Raji (cell line): ENCODE results near the gene GADD45GIP1.

ENCODE experiments used
- POLR2A ChIP-seq: IDR thresholded peaks from 2 replicates; pipeline ENCODE4 v1.6.1; 2011; ENCODE audit warnings: low read depth, low read length, control low read depth; ENCODE audit not compliant: insufficient read depth

Gene GADD45GIP1

GRCh38 chr19:12949363-12950283, 7.4 kb downstream of the GADD45GIP1 start:
- TF ChIP-seq POLR2A = no peak

GRCh38 chr19:12948612-12949362, 8.2 kb downstream of the GADD45GIP1 start:
- no peak for TF ChIP-seq POLR2A

DNA sequence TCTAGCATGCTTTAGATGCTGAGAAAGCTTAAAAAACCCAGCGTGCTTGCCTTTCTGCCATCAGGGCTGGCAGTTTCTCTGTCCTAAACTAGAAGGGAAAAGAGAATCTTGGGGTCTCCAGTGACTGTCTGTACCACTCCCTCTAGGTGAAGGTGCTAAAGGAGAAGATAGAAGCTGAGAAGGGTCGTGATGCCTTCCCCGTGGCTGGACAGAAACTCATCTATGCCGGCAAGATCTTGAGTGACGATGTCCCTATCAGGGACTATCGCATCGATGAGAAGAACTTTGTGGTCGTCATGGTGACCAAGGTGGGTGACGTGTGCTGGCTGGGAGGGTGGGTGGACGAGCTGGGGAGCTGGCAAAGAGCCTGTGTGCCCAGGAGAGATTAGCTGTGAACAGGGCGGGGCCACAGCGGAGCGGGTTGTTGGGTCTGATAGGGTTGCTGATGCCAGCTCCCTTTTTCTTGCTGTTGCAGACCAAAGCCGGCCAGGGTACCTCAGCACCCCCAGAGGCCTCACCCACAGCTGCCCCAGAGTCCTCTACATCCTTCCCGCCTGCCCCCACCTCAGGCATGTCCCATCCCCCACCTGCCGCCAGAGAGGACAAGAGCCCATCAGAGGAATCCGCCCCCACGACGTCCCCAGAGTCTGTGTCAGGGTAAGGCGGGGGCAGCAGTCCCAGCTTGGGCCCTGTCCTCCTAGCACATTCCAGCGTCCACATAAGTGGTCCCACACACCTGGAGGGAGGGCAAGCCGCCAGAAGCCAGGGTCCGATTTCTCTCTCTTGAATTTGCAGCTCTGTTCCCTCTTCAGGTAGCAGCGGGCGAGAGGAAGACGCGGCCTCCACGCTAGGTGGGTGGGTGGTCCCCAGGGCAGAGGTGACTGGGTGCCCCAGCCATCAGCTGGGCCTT, 9.1 kb downstream of the GADD45GIP1 start:
- TF ChIP-seq POLR2A = no peak

GRCh38 chr19:12946731-12947496, 10.1 kb downstream of the GADD45GIP1 start:
- no peak for TF ChIP-seq POLR2A

- TF ChIP-seq POLR2A = no peak
Measured at GRCh38 chr19:12946092-12946721, 10.8 kb downstream of the GADD45GIP1 start.

DNA sequence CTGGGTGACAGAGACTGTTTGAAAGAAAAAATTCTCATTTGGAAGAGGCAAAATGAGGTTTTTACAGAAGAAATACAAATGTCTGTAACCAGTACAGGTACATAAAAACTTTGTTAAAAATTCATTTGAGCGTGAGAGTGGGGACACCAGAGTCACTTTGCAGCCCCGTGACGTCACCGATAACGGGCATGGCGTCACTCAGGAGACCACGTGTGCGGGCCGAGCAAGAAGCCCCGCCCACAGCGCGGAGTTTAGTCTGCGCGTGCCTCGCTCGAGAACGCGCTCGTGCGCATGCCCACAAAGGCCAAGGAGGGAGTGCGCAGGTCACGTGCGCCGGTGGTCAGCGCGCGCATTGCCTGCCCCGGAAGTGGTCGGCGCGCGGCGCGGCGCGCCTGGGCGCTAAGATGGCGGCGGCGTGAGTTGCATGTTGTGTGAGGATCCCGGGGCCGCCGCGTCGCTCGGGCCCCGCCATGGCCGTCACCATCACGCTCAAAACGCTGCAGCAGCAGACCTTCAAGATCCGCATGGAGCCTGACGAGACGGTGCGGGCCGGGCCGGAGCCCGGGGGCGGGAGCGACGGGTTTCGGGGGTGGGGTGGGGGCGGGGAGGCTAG, 11.4 kb downstream of the GADD45GIP1 start, which contains the start of gene RAD23A:
Gene RAD23A, plus strand, starts transcription at position 384 of the 613 bp plus-strand sequence. Its CDS starts 87 bp downstream, at position 471.
- TF ChIP-seq POLR2A = peak; percentile 95

GRCh38 chr19:12944104-12944674, 12.8 kb downstream of the GADD45GIP1 start:
- TF ChIP-seq POLR2A = no peak

DNA sequence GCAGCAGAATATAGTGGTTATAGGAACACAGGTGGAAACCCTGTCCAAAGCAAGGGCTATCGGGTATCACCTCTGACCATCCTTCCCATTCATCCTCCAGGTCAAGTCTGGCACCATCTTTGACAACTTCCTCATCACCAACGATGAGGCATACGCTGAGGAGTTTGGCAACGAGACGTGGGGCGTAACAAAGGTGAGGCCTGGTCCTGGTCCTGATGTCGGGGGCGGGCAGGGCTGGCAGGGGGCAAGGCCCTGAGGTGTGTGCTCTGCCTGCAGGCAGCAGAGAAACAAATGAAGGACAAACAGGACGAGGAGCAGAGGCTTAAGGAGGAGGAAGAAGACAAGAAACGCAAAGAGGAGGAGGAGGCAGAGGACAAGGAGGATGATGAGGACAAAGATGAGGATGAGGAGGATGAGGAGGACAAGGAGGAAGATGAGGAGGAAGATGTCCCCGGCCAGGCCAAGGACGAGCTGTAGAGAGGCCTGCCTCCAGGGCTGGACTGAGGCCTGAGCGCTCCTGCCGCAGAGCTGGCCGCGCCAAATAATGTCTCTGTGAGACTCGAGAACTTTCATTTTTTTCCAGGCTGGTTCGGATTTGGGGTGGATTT, 13.5 kb downstream of the GADD45GIP1 start:
- no peak for TF ChIP-seq POLR2A

DNA sequence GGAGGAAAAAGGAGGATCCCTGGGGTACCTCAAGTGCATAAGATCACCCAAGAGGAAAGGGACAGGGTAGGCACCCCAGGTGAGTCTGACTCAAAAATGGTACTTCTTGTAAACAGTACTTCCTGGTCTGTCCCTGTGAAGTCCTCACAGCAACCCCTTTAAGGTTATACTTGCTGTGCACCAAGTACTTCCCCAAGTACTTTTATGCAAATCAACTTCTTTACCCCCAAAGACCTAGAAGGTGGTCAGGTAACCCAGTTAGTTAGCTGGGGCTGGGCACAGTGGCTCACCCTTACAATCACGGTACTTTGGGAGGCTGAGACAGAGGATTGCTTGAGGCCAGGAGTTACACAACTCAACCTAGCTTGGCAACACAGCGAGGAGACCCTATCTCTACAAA, 16.1 kb downstream of the GADD45GIP1 start:
- 0 out of 2 replicates have a peak, but pooled peaks have one; percentile 14 for TF ChIP-seq POLR2A

- TF ChIP-seq POLR2A = no peak
Measured at GRCh38 chr19:12939975-12940423, 17.0 kb downstream of the GADD45GIP1 start.

DNA sequence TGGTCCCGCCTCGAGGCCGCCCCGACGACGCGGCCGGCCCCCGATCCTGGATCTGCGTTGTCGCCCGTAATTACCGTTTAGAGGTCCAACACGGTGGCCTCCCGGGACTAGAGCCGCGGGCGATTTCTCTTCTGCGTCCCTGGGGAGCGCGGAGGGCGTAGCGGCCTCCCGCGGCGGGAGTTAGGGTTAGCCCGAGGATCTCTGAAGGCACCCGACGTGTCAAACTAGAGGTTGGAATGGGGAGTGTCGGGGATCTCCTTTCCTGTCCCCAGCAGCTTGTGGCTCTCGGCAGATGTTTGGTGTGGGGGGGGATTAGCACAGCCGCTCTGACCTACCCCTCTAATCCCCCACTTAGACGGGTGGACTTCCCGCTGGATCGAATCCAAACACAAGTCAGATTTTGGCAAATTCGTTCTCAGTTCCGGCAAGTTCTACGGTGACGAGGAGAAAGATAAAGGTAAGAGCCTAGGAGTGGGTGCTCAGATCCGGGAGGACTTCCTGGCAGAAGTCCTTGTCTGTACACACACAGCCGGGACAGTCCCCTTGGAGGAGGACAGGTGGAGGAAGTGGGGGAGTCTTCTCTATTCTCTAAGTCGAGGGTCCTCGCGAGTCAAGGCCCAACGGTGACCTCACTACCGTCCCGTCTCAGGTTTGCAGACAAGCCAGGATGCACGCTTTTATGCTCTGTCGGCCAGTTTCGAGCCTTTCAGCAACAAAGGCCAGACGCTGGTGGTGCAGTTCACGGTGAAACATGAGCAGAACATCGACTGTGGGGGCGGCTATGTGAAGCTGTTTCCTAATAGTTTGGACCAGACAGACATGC, 18.0 kb downstream of the GADD45GIP1 start:
- TF ChIP-seq POLR2A = no peak
